H9 (cell line): ENCODE measurements around the gene STX17. TPM values are rescaled to one million over a fixed set of nuclear protein-coding genes. Genes with fewer than 3 reads are reported as not detected.

Experiments used
- DNase-seq: peaks from one replicate; pipeline ENCODE4 v3.0.0-alpha.2; 2017
- H2AFZ ChIP-seq: one replicate; pipeline ENCODE4 v1.6.1; 2013; ENCODE audit warnings: mild to moderate bottlenecking, low read length, control low read depth, moderate library complexity
- H2AK5ac ChIP-seq: 2 replicates; pipeline ENCODE4 v1.6.1; 2013; ENCODE audit warnings: low read length, control low read depth, mixed read lengths; ENCODE audit not compliant: insufficient read length
- H2BK120ac ChIP-seq: one replicate; pipeline ENCODE4 v1.6.1; 2013; ENCODE audit warnings: low read depth, mild to moderate bottlenecking, low read length, control low read depth, inconsistent platforms; ENCODE audit not compliant: poor library complexity, severe bottlenecking
- H2BK12ac ChIP-seq: 2 replicates; pipeline ENCODE4 v1.6.1; 2013; ENCODE audit warnings: low read length, control low read depth, mixed read lengths, low read depth; ENCODE audit not compliant: insufficient read length
- H2BK15ac ChIP-seq: 2 replicates; pipeline ENCODE4 v1.6.1; 2013; ENCODE audit warnings: low read depth, low read length, control low read depth
- H2BK20ac ChIP-seq: one replicate; pipeline ENCODE4 v1.6.1; 2013; ENCODE audit warnings: low read depth, mild to moderate bottlenecking, low read length, control low read depth, inconsistent platforms; ENCODE audit not compliant: poor library complexity, severe bottlenecking
- H2BK5ac ChIP-seq: 2 replicates; pipeline ENCODE4 v1.6.1; 2013; ENCODE audit warnings: low read length, control low read depth, mixed read lengths; ENCODE audit not compliant: insufficient read length
- H3K14ac ChIP-seq: 2 replicates; pipeline ENCODE4 v1.6.1; 2013; ENCODE audit warnings: low read length, control low read depth; ENCODE audit not compliant: insufficient read depth
- H3K18ac ChIP-seq: 2 replicates; pipeline ENCODE4 v1.6.1; 2013; ENCODE audit warnings: low read depth, mild to moderate bottlenecking, mixed read lengths, low read length, control low read depth; ENCODE audit not compliant: insufficient read length
- H3K23ac ChIP-seq: 2 replicates; pipeline ENCODE4 v1.6.1; 2013; ENCODE audit warnings: low read length, control low read depth, mixed read lengths, low read depth; ENCODE audit not compliant: insufficient read length
- H3K23me2 ChIP-seq: 2 replicates; pipeline ENCODE4 v1.6.1; 2013; ENCODE audit warnings: low read depth, mild to moderate bottlenecking, mixed read lengths, low read length, control low read depth; ENCODE audit not compliant: insufficient read length, poor library complexity, severe bottlenecking
- H3K27ac ChIP-seq: 2 replicates; pipeline ENCODE4 v1.5.1; 2013; ENCODE audit warnings: low read length, control low read depth, mixed read lengths, low read depth; ENCODE audit not compliant: insufficient read length
- H3K27me3 ChIP-seq: 2 replicates; pipeline ENCODE4 v1.6.1; 2013; ENCODE audit warnings: low read length, control low read depth, inconsistent platforms; ENCODE audit not compliant: insufficient read depth
- H3K4ac ChIP-seq: 2 replicates; pipeline ENCODE4 v1.6.1; 2013; ENCODE audit warnings: low read depth, mild to moderate bottlenecking, control low read depth, inconsistent platforms, low read length, moderate library complexity
- H3K4me1 ChIP-seq: 2 replicates; pipeline ENCODE4 v1.6.1; 2013; ENCODE audit warnings: low read length, control low read depth, inconsistent platforms; ENCODE audit not compliant: insufficient read depth
- H3K4me2 ChIP-seq: 2 replicates; pipeline ENCODE4 v1.6.1; 2013; ENCODE audit warnings: low read length, control low read depth, mixed read lengths; ENCODE audit not compliant: insufficient read length, insufficient read depth
- H3K56ac ChIP-seq: 2 replicates; pipeline ENCODE4 v1.6.1; 2013; ENCODE audit warnings: low read depth, mild to moderate bottlenecking, mixed read lengths, low read length, control low read depth; ENCODE audit not compliant: insufficient read length
- H3K79me1 ChIP-seq: 2 replicates; pipeline ENCODE4 v1.6.1; 2013; ENCODE audit warnings: low read depth, mild to moderate bottlenecking, moderate library complexity, low read length, control low read depth, inconsistent platforms; ENCODE audit not compliant: insufficient read depth, poor library complexity, severe bottlenecking
- H3K79me2 ChIP-seq: 2 replicates; pipeline ENCODE4 v1.6.1; 2013; ENCODE audit warnings: low read length, control low read depth, inconsistent platforms; ENCODE audit not compliant: insufficient read depth
- H3K9ac ChIP-seq: 2 replicates; pipeline ENCODE4 v1.6.1; 2013; ENCODE audit warnings: low read length, control low read depth, mixed read lengths; ENCODE audit not compliant: insufficient read length; ENCODE audit errors: extremely low read depth
- H3K9me3 ChIP-seq: one replicate; pipeline ENCODE4 v1.6.1; 2013; ENCODE audit warnings: low read depth, low read length, inconsistent platforms; ENCODE audit not compliant: control insufficient read depth
- H3T11ph ChIP-seq: one replicate; pipeline ENCODE4 v1.6.1; 2013; ENCODE audit warnings: mild to moderate bottlenecking, low read length, control low read depth, inconsistent platforms
- H4K20me1 ChIP-seq: one replicate; pipeline ENCODE4 v1.6.1; 2013; ENCODE audit not compliant: control insufficient read depth, insufficient read length, insufficient read depth
- H4K5ac ChIP-seq: 2 replicates; pipeline ENCODE4 v1.6.1; 2013; ENCODE audit warnings: low read depth, mild to moderate bottlenecking, mixed read lengths, low read length, control low read depth; ENCODE audit not compliant: insufficient read length
- H4K8ac ChIP-seq: replicated peaks from 2 replicates; pipeline ENCODE4 v1.6.1; 2013; ENCODE audit warnings: low read length, control low read depth, mixed read lengths, low read depth; ENCODE audit not compliant: insufficient read length
- H4K91ac ChIP-seq: 2 replicates; pipeline ENCODE4 v1.6.1; 2013; ENCODE audit warnings: low read depth, mild to moderate bottlenecking, moderate library complexity, mixed read lengths, low read length, control low read depth; ENCODE audit not compliant: insufficient read length
- H3K27ac Mint-ChIP-seq, 3 experiments: 2 replicates in 2 of 3; 3 replicates in 1 of 3; pipeline ENCODE4 v1.8.0; 2020 to 2021; ENCODE audit warnings: mixed read lengths in 3 of 3, mild to moderate bottlenecking in 1 of 3, moderate library complexity in 1 of 3
- H3K27me3 Mint-ChIP-seq: 2 replicates; pipeline ENCODE4 v1.8.0; 2021; ENCODE audit warnings: low read depth, mild to moderate bottlenecking, moderate library complexity, mixed read lengths
- H3K36me3 Mint-ChIP-seq, 3 experiments: 2 replicates in 2 of 3; 3 replicates in 1 of 3; pipeline ENCODE4 v1.8.0; 2020 to 2021; ENCODE audit warnings: low read depth in 3 of 3, mixed read lengths in 3 of 3; ENCODE audit not compliant: insufficient read depth in 1 of 3
- H3K4me1 Mint-ChIP-seq, 2 experiments: 2 replicates each; pipeline ENCODE4 v1.8.0; 2020; ENCODE audit warnings: mixed read lengths in 2 of 2
- H3K4me3 Mint-ChIP-seq, 2 experiments: 2 replicates in 1 of 2; 3 replicates in 1 of 2; pipeline ENCODE4 v1.8.0; 2020 to 2021; ENCODE audit warnings: mild to moderate bottlenecking in 2 of 2, mixed read lengths in 2 of 2, moderate library complexity in 1 of 2
- H3K9me3 Mint-ChIP-seq, 2 experiments: 2 replicates in 1 of 2; 3 replicates in 1 of 2; pipeline ENCODE4 v1.8.0; 2020; ENCODE audit warnings: mild to moderate bottlenecking in 2 of 2, mixed read lengths in 2 of 2, moderate library complexity in 1 of 2
- CTCF ChIP-seq: fragments of 200-600 bp; sonication (generic); conservative IDR thresholded peaks from 3 replicates; pipeline ENCODE4 v1.8.0; 2021; ENCODE audit warnings: antibody characterized with exemption, mild to moderate bottlenecking
- WGBS: extraction: QIAGEN DNeasy Blood & Tissue Kit; methylation state at CpG from one replicate; pipeline ENCODE4 v1.1.7; 2013; ENCODE audit warnings: missing lambda C conversion rate, low lambda C conversion rate, mixed read lengths; ENCODE audit not compliant: insufficient read length; ENCODE audit errors: extremely low coverage; 5-methylcytosine and 5-hydroxymethylcytosine counted together
- total RNA-seq: library from RNA; stranded (reverse); gene quantifications from 2 replicates; pipeline ENCODE4 v1.2.1, GENCODE V29; 2021

Gene STX17
- total RNA-seq, 1 experiment from 2014 or later, result 21.2 TPM

- Histone ChIP-seq H3K4ac (no peak overlapping the region), H3K18ac (no peak overlapping the region), H2AK5ac (no peak overlapping the region), H3K79me2 (no peaks in the 10 kb centered on the region), H2BK120ac (no peak overlapping the region), H3K4me1 (no peaks in the 10 kb centered on the region), H3K23ac (no peak overlapping the region), H2BK5ac (no peak overlapping the region), H3K27ac (no peak overlapping the region), H4K91ac (no peak overlapping the region), H3K79me1 (no peaks in the 10 kb centered on the region), H2BK12ac (no peak overlapping the region), H3K56ac (no peak overlapping the region), H2AFZ (no peak overlapping the region), H3K9me3 (no peaks in the 10 kb centered on the region), H3K9ac (no peak overlapping the region), H2BK20ac (no peak overlapping the region), H3K23me2 (no peaks in the 10 kb centered on the region), H4K20me1 (no peaks in the 10 kb centered on the region), H2BK15ac (no peak overlapping the region), H3K14ac (no peak overlapping the region), H4K5ac (no peak overlapping the region), H4K8ac (no peak overlapping the region), H3T11ph (no peak overlapping the region), H3K4me2 (no peak overlapping the region), H3K27me3 (no peaks in the 10 kb centered on the region)
- peaks cover 0 to 2% of the 10 kb centered on the region in 2 experiments; a peak in 2 of 5 replicates for H3K9me3 Mint-ChIP-seq
- H3K27ac Mint-ChIP-seq, result no peak overlapping the region
- DNase-seq, result no peak
- H3K36me3 Mint-ChIP-seq, result no peaks in the 10 kb centered on the region
- no peaks in the 10 kb centered on the region for H3K27me3 Mint-ChIP-seq
- H3K4me1 Mint-ChIP-seq, result no peaks in the 10 kb centered on the region
- no CpG with 5 or more reads among the region's 1 CpG for WGBS
- H3K4me3 Mint-ChIP-seq, result no peak overlapping the region
- no peak for TF ChIP-seq CTCF
Observed at GRCh38 chr9:99885747-99886146, 20.7 kb upstream of the STX17 start.
